Neuron (in vitro differentiated cells): ENCODE results near the gene JAG2.

ENCODE experiments used
- H2AFZ ChIP-seq: one replicate; pipeline ENCODE4 v1.6.1; 2013; ENCODE audit warnings: low read depth, mild to moderate bottlenecking, inconsistent platforms, low read length, moderate library complexity
- H3K27me3 ChIP-seq: one replicate; pipeline ENCODE4 v1.6.1; 2013; ENCODE audit warnings: low read length; ENCODE audit not compliant: insufficient read depth
- H3K36me3 ChIP-seq: one replicate; pipeline ENCODE4 v1.6.1; 2013; ENCODE audit warnings: low read length; ENCODE audit not compliant: insufficient read depth
- H3K4me1 ChIP-seq: one replicate; pipeline ENCODE4 v1.6.1; 2013; ENCODE audit warnings: low read length; ENCODE audit not compliant: insufficient read depth
- H3K4me3 ChIP-seq: 2 replicates; pipeline ENCODE4 v1.5.1; 2013; ENCODE audit warnings: mild to moderate bottlenecking, low read length, moderate library complexity
- H3K9me3 ChIP-seq: one replicate; pipeline ENCODE4 v1.6.1; 2013; ENCODE audit warnings: low read length

JAG2 gene

GRCh38 chr14:105102893-105103292, 65.7 kb downstream of the JAG2 start:
- Histone ChIP-seq H3K4me3 (no peak overlapping the region), H3K36me3 (no peaks in the 10 kb centered on the region), H3K27me3 (no peaks in the 10 kb centered on the region), H3K4me1 (no peaks in the 10 kb centered on the region), H2AFZ (no peak overlapping the region), H3K9me3 (peaks cover 12% of the 10 kb centered on the region)

- Histone ChIP-seq H3K9me3 (peaks cover 12% of the 10 kb centered on the region), H3K27me3 (no peaks in the 10 kb centered on the region), H2AFZ (no peak overlapping the region), H3K4me1 (no peaks in the 10 kb centered on the region), H3K36me3 (no peaks in the 10 kb centered on the region), H3K4me3 (no peak overlapping the region)
Observed at GRCh38 chr14:105102361-105102870, 66.2 kb downstream of the JAG2 start.

GRCh38 chr14:105100910-105101309, 67.7 kb downstream of the JAG2 start:
- no peak overlapping the region for H3K4me3 ChIP-seq
- no peak overlapping the region for H2AFZ ChIP-seq
- H3K27me3 ChIP-seq, result peaks cover 9% of the 10 kb centered on the region
- no peaks in the 10 kb centered on the region for H3K4me1 ChIP-seq
- no peaks in the 10 kb centered on the region for H3K36me3 ChIP-seq
- H3K9me3 ChIP-seq, result peaks cover 12% of the 10 kb centered on the region

GRCh38 chr14:105099778-105100177, 68.8 kb downstream of the JAG2 start:
- Histone ChIP-seq H3K4me3 (no peak overlapping the region), H2AFZ (no peak overlapping the region), H3K36me3 (no peaks in the 10 kb centered on the region), H3K9me3 (peaks cover 17% of the 10 kb centered on the region), H3K4me1 (no peaks in the 10 kb centered on the region), H3K27me3 (peaks cover 20% of the 10 kb centered on the region)

- H3K4me3 ChIP-seq, result no peak overlapping the region
- H3K27me3 ChIP-seq, result peaks cover 32% of the 10 kb centered on the region
- peaks cover 19% of the 10 kb centered on the region for H3K9me3 ChIP-seq
- H3K4me1 ChIP-seq, result no peaks in the 10 kb centered on the region
- no peaks in the 10 kb centered on the region for H3K36me3 ChIP-seq
- no peak overlapping the region for H2AFZ ChIP-seq
Observed at GRCh38 chr14:105098316-105098715, 70.3 kb downstream of the JAG2 start.

GRCh38 chr14:105097794-105098127, 70.8 kb downstream of the JAG2 start:
- Histone ChIP-seq H3K9me3 (peaks cover 19% of the 10 kb centered on the region), H3K4me3 (no peak overlapping the region), H3K36me3 (no peaks in the 10 kb centered on the region), H2AFZ (no peak overlapping the region), H3K27me3 (peaks cover 35% of the 10 kb centered on the region), H3K4me1 (no peaks in the 10 kb centered on the region)

GRCh38 chr14:105096206-105096875, 72.2 kb downstream of the JAG2 start:
- Histone ChIP-seq H3K27me3 (peaks cover 49% of the 10 kb centered on the region), H3K36me3 (no peaks in the 10 kb centered on the region), H3K4me1 (no peaks in the 10 kb centered on the region), H2AFZ (no peak overlapping the region), H3K4me3 (no peak overlapping the region), H3K9me3 (peaks cover 19% of the 10 kb centered on the region)

GRCh38 chr14:105095236-105095805, 73.3 kb downstream of the JAG2 start:
- no peaks in the 10 kb centered on the region for H3K36me3 ChIP-seq
- H3K27me3 ChIP-seq, result peaks cover 52% of the 10 kb centered on the region
- no peak overlapping the region for H2AFZ ChIP-seq
- peaks cover 12% of the 10 kb centered on the region for H3K9me3 ChIP-seq
- no peaks in the 10 kb centered on the region for H3K4me1 ChIP-seq
- no peak overlapping the region for H3K4me3 ChIP-seq

GRCh38 chr14:105094193-105094907, 74.2 kb downstream of the JAG2 start:
- Histone ChIP-seq H3K9me3 (peaks cover 9% of the 10 kb centered on the region), H3K4me1 (no peaks in the 10 kb centered on the region), H2AFZ (no peak overlapping the region), H3K4me3 (peak overlapping the region; percentile 17), H3K36me3 (no peaks in the 10 kb centered on the region), H3K27me3 (peaks cover 61% of the 10 kb centered on the region)

GRCh38 chr14:105093431-105094192, 75.0 kb downstream of the JAG2 start:
- peak overlapping the region; percentile 40 for H3K4me3 ChIP-seq
- peaks cover 1% of the 10 kb centered on the region for H3K4me1 ChIP-seq

GRCh38 chr14:105093038-105093430, 75.5 kb downstream of the JAG2 start:
- H3K4me3 ChIP-seq, result peak overlapping the region; percentile 25
- H3K9me3 ChIP-seq, result peaks cover 7% of the 10 kb centered on the region
- H3K27me3 ChIP-seq, result peaks cover 74% of the 10 kb centered on the region
- no peak overlapping the region for H2AFZ ChIP-seq
- peaks cover 7% of the 10 kb centered on the region for H3K4me1 ChIP-seq
- H3K36me3 ChIP-seq, result no peaks in the 10 kb centered on the region

More at GRCh38 chr14:105093431-105094192, 75.0 kb downstream of the JAG2 start:
- H3K36me3 ChIP-seq, result no peaks in the 10 kb centered on the region
- peaks cover 7% of the 10 kb centered on the region for H3K9me3 ChIP-seq
- peaks cover 69% of the 10 kb centered on the region for H3K27me3 ChIP-seq
- peak overlapping the region; percentile 64 for H2AFZ ChIP-seq

- Histone ChIP-seq H2AFZ (no peak overlapping the region), H3K9me3 (peaks cover 7% of the 10 kb centered on the region), H3K4me3 (no peak overlapping the region), H3K27me3 (peaks cover 80% of the 10 kb centered on the region), H3K4me1 (peaks cover 11% of the 10 kb centered on the region), H3K36me3 (no peaks in the 10 kb centered on the region)
Observed at GRCh38 chr14:105092171-105093037, 76.2 kb downstream of the JAG2 start.
